Activated CD8-positive, alpha-beta memory T cell treated with anti-CD3 and anti-CD28 coated beads, Interleukin-2, amount 50 U/mL, for 48 hours (primary cell): ENCODE results near the gene OR52A1.
"Not testable (repeated sequence)": the region's sequence is repeated elsewhere in the genome, so short reads cannot be mapped to it uniquely, and the experiment has no call there.

Experiments used
- DNase-seq: peaks from one replicate; pipeline ENCODE4 v3.0.0-alpha.2; 2020

The OR52A1 gene

DNA sequence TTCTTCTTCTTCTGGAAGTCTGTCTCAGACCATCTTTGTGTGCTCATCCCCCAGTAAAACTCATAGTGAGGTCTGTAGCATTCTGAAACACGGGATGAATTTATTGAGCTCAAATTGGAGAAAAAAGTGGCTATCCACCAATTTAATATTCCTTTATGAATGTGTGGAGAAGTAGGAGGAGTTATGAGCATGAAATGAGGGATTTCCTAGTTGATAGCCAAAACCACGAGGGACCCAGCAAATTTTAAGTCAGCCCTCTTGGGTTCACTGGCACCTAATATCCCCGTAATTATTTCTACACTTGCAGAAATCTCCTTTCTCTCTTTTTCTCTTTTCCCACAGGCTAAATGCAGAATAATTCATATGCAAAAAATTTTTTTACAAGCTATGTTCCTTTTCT, at the start of gene OR52A1:
OR52A1 (minus strand) TSS at position 101 of the 400 bp plus-strand sequence. CDS start 2,388 bp downstream, outside the sequence.
- no peak for DNase-seq

- DNase-seq, result no peak
Observed at GRCh38 chr11:5203366-5203765, 48.8 kb upstream of the OR52A1 start.

GRCh38 chr11:5200582-5200981, 46.0 kb upstream of the OR52A1 start, which contains the start of gene OR51V1:
TSS of gene OR51V1 (minus strand) at chr11:5200682. CDS start at chr11:5200682, 0 bp downstream.
- no peak for DNase-seq

- DNase-seq, result no peak
Observed at GRCh38 chr11:5198285-5198684, 43.7 kb upstream of the OR52A1 start.

DNA sequence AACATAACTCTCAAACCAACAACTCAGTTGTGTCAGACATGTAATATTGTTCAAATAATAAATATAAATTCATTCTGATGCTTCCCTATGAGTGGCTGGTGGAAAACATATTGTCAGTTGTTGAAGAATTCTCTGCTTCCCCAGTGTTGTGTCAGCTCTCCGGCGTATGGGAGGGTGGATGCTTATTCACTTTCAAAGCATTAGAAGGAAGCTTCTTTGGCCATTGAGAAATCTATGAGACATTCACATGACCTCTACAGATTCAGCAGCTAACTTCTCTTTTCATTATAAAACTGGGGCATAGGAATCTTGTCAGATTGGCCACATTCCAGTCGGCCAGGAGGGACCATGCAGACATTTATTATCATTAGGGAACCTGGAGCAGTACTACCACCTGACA, 43.0 kb upstream of the OR52A1 start:
- DNase-seq, result no peak

DNA sequence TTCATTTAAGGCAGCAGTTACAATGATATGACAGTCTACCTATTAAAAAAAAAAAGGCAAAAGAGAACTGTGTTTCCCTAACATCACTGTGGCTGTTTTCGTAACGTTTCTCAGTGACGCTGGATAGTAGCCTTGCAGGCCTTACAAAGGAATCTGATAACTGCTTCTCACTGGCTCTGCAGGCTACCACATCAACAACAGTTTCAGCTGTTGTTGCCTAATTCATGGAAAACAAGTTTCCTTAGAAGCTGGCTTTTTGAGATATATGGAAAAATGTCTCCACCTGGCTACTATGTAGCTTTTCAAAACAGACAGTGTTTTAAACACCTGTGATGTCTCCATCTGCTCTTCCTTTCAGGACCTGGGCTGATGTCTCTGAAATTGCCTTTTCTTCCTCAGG, 42.2 kb upstream of the OR52A1 start:
- DNase-seq, result no peak

- DNase-seq, result no peak
Observed at GRCh38 chr11:5196067-5196466, 41.5 kb upstream of the OR52A1 start.

DNA sequence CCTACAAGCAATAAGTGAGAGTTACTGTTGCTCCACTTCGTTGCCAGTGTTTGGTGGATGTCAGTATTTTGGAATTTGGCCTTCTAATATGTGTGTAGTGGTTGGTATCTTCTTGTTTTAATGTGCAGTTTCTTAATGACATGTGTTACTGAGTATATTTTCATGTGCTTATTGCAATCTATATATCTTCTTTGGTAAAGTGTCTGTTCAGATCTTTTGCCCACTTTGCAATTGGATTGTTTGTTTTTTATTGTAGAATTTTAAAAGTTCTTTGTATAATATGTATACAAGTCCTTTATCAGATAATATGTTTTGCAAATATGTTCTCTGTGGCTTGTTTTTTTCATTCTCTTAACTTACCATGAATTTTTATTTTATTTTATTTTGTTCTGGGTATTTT, 38.2 kb upstream of the OR52A1 start:
- DNase-seq, result no peak

DNA sequence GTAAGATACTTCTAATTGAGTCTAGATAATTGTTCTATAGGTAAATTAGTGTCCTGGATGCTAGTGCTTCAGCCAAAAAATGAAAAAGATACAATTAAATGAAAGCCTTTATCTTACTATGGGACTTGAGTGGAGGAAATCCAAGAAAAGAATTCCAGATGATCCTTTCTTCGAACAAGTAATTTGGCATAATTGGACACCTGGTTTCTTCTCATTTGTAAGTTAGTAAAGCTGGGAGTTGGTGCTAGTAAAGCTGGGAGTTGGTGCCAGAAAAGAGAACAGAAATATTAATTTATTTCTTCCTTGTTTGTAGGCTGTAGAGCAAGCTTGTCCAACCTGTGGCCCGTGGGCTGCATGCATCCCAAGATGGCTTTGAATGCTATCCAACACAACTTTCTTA, 33.6 kb upstream of the OR52A1 start:
- no peak for DNase-seq

DNA sequence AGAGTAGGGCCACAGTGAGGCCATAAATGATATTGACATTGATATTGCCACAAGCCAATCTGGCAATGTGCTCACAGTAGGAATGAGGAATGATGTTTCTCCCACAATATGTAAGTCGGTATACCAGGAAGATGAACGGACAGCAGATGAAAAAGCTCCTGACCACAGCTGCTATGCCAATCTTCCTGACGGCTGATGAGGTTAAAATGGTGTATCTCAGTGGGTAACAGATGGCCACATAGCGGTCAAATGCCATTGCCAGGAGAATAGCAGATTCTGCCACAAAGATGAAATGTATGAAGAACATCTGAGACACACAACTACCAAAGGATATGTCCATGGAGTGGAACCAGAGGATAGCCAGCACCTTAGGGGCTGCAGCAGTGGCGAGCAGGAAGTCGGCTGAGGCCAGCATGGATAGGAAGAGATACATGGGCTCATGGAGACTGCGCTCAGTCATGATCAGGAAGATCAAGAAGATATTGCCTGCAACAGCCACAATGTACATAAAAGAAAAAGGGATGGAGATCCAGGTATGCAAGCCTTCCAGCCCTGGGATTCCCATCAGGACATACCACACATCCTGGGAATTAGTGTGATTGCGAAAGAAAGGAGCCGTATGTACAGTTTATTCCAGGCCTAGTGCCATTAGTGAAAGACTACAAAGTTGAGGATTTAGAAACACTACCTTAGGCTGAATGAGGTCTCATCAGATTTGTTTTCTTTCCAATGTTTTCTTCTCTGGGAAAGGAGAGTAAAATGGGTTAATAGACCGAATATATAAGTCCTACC, 23.7 kb upstream of the OR52A1 start:
- no peak for DNase-seq

DNA sequence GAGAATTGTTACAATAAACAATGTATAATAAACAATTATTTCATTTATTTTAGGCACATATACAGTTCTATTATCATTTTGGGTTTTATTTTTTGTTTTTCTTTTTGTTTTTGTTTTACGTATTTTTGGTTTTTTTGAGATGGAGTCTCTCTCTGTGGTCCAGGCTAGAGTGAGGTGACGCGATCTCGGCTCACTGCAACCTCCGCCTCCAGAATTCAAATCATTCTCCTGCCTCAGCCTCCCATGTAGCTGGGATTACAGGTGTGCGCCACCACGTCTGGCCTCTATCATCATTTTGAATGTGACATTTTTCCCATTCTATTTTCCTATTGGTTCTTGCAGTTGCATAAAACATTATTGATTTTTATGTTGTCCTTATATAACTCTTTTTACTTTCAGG, 20.4 kb upstream of the OR52A1 start:
- DNase-seq, result no peak

GRCh38 chr11:5171856-5172255, 17.3 kb upstream of the OR52A1 start:
- DNase-seq, result no peak

- DNase-seq, result not testable (repeated sequence)
Observed at GRCh38 chr11:5165898-5166297, 11.3 kb upstream of the OR52A1 start.

GRCh38 chr11:5164807-5165206, 10.2 kb upstream of the OR52A1 start:
- not testable (repeated sequence) for DNase-seq

DNA sequence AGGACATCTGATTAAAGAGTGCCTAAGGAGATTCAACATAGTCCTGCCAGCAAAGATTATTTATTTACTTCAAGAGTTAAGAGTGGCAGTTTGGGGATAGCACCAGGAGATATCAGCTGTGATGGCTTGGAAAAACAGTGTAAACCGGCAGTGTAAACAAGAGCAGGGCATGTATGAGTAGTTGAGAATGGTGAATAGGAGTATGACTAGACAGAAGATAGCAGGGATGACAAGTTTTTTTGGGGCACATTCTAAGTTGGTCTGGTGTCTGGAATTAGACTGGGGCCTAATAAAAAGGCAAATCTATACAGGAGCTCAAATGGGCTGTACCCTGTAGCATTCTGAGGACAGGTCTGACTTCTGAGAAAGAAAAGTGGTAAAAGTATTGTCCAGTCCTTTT, 6.5 kb upstream of the OR52A1 start:
- DNase-seq, result not testable (repeated sequence)

GRCh38 chr11:5160217-5160616, 5.7 kb upstream of the OR52A1 start:
- DNase-seq, result not testable (repeated sequence)

GRCh38 chr11:5159806-5160205, 5.2 kb upstream of the OR52A1 start:
- no peak for DNase-seq

GRCh38 chr11:5153574-5154431, 754 bp downstream of the OR52A1 start:
- DNase-seq, result no peak

- no peak for DNase-seq
Observed at GRCh38 chr11:5151713-5152153, 2.8 kb downstream of the OR52A1 start.

GRCh38 chr11:5144206-5144605, 10.4 kb downstream of the OR52A1 start:
- not testable (repeated sequence) for DNase-seq

GRCh38 chr11:5137996-5138395, 16.6 kb downstream of the OR52A1 start, which contains the start of gene OR52A5:
TSS of gene OR52A5 (minus strand) at chr11:5138356. CDS start at chr11:5132642, 5,714 bp downstream.
- DNase-seq, result no peak

GRCh38 chr11:5137014-5137413, 17.5 kb downstream of the OR52A1 start:
- DNase-seq, result no peak

DNA sequence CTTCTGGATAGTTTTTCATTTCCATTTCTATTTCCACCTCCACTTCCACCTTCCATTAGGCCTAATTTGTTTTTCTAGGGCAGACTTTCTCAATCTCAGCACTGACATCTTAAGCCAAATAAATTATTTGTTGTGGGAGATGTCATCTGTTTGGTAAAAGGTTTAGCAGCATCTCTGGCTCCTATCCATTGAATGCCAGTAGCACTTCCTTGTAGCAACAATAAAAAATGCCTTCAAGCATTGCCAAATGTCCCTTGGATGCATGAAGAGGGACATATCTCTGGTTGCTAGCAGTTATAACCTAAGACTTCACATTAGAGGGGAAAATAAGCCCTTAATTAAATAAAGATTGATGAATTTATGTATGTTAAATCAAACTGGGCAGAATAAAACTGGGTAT, 18.3 kb downstream of the OR52A1 start:
- no peak for DNase-seq
